GM21526 (cell line): ENCODE measurements around the gene DCC.

Experiments
- ATAC-seq: cut with Tn5 transposase; IDR thresholded peaks from one replicate; pipeline ENCODE4 v1.9.1; 2021; ENCODE audit warnings: moderate library complexity; ENCODE audit not compliant: unreplicated experiment, low FRiP score

DCC gene

DNA sequence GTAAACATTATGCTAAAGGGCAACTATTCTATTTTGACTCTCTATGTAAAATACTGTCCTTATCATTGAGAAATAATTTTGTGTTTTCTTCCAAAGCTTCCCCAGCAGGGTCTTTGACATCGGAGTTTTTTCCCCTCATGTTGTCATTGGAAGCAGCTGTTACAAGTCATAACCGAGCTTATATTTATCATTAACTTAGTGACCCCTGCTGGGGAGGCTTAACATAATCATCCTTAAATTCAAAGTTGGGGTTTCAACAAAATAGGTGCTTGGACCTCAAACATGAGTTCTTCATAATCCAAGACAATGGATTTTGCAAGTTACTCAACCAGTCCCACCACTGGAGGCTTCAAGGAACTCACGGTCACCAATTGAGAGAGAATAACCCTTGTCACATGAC lies 330.9 kb downstream of the DCC start:
- ATAC-seq: no peak

DNA sequence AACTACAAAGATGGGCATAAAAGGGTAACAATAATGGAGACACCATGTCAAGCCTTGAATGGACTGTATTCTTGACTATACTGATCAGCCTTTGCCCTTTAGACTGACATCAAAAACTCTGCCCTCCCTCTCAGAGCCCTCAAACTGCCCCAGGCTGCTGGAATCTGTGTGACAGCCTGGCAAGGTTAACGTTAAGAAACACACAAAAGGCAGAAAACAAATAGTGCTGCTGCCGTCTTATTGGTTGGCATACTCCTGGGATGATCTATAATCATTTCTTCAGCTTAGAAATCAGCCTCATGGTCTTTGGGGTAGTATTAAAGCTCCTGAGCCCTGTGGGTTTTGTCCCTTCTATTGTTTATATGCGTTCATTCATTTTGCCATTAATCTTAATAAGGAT lies 338.0 kb downstream of the DCC start:
- no peak for ATAC-seq

DNA sequence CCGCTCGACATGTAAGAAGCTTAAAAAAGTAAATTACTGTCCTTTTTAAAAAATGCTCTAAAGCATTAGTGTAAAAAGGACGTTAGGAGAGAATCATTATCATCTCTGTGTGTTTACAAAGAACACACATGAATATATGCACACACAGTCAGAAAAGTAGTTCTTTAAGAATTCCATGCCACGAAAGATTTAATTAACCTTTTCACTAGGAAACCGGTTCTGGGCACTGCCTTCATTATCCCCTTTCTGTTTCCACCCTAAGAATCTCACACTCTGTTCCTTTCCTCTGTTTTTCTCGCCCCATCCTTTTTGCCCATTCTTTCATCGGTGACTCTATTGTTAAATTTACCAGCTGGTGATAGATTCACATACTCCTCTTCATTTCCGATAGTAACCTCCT lies 338.6 kb downstream of the DCC start:
- ATAC-seq: no peak

DNA sequence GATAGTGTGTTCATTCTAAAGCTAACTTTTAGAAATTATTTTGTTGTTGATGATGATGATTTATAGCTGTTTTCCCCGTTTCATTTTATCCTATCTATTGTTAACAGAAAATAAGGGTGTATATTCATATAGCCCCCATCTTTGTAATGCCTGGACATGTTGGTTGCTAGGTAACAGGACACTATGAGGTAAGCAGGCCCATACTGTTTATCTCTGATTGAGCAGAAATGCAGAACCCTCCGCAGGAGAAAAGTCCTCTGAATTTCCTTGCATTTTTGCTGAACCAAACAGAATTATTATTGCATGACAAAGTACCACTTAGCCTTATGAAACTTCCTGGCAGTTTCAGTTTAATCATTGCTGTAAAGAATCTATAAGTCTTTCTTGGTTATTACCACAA lies 339.4 kb downstream of the DCC start:
- no peak for ATAC-seq

DNA sequence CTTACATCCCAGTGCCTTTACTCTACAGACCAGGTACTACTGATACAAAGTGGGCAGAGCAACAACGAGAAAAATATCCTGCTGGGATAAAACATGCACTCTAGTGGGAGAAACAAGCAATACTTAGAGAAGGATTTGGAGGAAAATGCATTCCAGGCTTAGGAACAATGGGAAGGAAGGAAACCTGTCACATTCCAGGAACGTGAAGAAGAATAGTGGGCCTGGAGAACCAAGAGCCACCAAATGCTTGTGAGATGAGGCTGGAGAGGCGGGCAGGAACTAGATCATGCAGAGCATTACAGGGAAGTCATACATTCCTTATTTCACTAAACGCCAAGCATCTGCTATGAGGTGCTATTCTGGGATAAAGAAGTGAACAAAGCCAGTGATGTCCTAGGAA lies 342.3 kb downstream of the DCC start:
- no peak for ATAC-seq

DNA sequence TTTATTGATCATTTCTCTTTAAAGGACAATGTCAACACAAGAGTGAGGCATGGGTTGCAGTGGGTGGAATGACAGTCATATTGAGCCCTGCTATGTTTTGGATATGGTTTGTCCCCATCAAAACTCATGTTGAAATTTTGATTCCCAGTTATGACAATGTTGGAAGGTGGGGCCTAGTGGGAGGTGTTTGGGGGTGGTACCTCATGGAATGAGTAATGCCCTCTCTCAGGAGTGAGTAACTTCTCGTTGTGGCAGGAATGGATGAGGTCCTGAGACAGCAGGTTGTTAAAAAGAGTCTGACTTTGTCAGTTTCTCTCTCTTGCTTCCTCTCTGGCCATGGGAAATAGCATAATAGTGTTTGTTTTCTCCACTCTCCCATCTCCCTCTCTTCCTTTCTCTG lies 345.3 kb downstream of the DCC start:
- no peak for ATAC-seq

DNA sequence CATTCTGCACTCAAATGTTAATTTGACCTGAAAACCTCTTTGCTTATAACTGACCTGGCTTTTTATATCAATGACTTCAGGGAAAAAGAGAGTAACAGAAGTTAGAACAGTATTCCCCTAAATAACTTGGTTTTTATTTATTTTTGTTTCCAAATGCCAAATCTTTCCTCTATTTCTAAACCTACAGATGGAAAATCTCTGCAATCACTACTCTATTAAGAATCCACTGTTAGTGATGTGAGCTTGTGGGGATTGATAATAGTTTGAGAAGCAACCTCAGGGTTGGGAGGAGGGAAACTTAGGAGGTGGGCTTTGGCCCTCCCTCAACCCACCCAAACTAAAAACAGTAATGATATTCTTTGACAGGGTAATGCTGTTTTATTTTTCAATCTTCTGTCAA lies 351.8 kb downstream of the DCC start:
- ATAC-seq: no peak

DNA sequence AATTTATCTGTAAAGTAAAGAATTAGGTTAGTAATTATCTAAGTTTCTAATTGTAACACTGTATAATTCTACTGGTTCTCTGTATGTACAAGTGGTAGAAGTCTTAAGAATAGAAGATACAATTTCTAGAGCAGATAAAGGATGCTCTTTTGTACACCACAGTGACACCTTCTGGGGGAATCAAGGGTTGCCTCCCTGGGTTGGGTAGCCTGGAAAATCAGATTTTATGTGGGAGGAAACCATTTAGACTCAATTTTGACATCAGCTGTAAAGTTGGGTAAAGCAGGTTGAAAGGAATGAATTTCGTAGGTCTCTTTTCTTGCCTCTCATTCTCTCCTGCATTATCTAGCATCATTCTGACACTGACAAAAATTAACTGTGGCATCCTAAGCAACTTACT lies 354.8 kb downstream of the DCC start:
- no peak for ATAC-seq

DNA sequence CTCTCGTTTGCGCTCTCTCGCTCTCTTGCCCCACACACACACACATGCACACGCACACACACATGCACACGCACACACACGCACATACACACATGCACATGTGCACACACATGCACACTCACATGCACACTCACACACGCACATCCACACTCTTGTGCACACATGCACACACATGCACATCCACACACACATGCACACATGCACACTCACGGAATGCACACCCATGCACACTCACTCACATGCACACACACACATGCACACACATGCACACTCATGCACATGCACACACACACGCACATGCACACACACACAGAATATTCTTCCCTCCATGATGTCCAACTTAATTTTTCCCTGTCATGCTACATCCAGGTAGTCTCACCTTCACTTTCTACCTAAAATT lies 360.1 kb downstream of the DCC start:
- no peak for ATAC-seq

DNA sequence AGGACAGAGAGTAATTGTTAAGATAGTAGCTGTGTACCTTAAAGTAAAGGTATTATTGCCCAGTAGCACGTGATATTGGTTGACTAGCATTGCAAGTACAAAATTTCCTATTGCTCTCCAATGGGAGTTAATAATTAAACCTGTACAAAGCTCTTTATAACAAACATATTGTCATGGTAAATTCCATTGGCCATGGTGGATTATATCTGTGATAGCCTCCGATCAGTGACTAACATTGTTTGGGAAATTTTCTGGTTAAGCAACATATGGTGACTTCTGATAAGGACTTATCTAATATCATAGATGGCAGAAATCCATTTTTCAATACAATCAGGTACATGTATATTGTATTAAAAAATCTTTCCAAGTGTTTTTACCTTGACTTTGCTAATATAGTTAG lies 360.8 kb downstream of the DCC start:
- ATAC-seq: no peak

DNA sequence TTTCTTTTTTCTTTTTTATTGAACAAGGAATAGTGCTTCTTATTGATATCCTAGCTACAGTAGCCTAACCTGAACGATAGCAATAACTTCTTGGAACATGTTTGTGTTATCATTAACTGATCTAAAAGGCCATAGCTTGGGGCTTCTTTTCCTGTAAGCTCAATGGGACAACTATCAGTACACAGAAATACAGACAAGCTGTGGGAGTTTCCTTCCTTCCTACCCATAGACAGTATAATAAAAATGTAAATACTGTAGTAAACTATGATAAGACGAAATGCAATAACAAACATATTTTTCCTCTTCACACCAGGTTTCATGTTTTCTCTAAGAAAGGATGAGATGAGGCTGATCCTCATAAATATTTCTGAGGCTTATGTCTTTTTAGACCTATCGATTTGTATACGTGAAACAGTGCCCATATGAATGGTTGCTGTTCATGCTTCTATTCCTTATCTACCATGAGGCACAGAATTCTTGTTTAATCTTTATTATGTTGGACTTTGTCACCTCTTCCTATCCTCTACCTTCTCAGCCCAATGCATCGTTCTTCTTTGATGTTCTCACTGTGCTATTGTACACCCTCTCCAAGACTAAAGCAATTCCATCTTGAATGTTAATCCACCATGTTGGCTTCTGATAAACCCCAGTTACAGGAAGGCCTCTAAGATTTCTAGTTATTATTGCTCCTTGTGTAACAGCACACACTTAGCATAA lies 361.4 kb downstream of the DCC start:
- no peak for ATAC-seq

DNA sequence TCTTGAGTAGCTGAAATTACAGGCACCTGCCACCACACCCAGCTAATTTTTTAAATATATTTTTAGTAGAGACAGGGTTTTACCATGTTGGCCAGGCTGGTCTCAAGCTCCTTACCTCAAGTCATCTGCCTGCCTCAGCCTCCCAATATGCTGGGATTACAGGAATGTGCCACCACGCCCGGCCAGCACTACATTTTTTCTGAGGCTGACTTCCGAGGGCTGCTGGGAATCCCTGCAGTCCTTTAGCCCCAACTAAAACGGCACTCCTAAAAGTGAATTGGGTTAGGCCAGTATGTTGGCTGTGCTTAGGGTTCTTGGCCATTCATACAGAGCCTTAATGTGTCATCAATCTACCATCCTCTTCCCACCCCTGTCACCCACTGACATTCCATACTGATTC lies 375.4 kb downstream of the DCC start:
- ATAC-seq: no peak

DNA sequence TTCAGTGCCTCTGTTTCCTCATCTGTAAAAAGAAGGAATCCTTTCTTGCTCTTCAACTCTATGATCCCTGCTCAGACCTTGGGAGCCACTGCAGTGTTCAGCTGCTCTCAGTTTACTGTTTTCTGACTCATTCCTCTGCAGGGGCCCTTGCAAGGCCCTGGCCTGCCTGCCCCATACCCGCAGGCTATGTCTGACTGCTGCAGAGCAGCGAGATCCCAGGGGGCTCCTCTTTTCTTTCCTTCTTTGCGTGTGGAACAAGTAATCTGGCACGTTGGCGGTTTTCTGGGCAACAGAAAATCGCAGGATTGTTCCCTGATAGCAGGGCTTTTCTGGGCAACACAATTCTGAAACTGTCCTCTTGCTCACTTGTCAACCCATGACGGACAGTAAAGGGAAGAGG lies 376.0 kb downstream of the DCC start:
- no peak for ATAC-seq

DNA sequence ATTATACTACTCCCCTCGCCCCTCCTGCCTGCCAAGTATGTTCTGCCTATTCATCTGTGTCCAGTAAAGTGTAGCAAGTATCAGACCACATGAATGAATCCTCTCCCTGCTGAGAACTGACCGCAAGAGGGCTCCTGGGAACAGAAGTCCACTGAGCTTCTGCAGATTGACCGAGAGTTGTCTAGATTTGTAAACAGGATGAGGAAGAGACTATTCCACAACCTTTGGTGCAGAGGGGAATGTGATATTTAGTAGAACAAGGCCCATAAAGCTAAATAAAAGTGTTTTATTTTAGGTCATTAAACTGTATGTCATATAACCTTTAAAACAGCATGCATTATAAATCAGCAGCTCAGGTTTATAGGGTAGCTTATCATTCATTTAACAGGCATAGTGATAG lies 377.0 kb downstream of the DCC start:
- no peak for ATAC-seq

DNA sequence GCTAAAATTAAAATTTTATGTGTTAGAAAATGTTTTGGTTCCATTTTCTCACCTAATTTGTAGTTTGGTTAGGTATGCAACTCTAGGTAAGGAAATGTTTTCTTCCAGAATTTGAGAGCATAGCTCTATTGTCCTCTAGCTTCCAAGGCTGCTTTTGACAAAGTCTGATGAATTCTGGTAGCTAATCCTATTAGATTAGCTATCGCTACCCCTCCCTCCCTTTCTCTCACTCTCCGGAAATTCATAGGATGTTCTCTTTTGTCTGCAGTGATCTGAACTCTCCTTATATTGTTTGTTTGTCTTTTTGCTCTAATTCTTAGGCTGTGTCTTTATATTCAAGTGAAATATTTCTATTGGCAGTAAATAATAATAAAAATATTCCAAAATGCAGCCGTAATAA lies 382.9 kb downstream of the DCC start:
- ATAC-seq: no peak

DNA sequence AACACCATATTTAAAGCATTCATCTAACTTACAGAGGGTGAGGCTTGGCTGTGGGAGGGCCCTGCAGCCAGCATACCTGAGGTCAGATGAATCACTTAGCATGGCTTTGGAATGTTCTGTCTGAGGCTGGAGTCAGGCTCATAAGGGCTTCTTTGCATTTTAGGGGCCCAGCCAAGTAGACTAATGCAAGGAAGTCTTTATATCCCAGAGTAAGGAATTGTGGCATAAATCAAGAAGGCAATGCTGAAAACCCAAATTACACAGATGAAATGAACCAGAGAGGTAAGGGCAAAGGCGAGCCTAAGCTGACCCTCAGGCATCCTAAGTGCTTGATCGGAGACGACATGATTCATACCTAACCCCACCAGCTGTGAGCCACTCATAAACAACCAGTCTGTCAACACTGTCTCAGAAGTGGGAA lies 383.6 kb downstream of the DCC start:
- ATAC-seq: no peak

DNA sequence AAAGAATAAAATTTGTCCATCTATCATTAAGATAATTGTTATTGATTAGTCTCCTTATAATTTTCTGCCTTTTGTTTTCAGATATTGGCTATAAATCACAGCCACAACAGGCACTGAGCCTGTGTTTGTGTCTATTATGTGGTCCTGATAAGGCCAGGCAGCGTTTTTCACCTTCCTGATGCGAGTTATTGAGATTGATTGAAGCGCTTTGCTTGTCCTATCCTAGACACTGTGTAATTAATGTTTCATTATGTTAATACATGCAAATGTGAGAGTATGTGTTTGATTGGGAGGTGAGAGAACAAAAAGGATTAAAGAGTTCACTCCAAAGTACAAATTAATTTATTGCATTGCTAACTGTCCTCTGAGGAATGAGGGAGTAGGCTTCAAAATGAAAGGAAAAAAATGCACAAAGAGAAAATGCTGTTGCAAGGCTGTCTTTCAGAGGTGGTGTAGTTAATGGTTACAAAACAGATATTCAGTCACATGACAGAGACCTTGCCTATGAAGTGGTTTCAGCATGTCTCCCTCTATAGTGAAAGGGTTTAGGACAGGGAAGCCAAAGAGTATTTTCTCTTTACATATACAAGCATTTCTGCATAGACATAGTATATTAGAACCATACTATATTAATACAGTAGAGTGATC lies 391.1 kb downstream of the DCC start:
- ATAC-seq: no peak

DNA sequence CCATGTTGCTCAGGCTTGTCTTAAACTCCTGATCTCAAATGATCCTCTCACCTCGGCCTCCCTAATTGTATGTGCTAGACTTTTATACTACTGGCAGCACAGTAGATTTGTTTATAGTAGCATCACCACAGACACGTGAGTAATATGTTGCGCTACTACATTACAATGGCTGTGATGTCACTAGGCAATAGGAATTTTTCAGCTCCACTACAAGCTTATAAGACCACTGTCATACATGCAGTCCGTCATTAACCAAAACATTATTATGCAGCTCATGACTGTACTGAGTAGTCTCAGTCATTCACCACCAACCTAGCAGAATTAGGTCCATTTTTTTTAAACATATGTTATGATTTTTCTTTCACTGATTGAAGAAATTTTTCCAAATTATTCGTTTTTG lies 398.9 kb downstream of the DCC start:
- no peak for ATAC-seq

DNA sequence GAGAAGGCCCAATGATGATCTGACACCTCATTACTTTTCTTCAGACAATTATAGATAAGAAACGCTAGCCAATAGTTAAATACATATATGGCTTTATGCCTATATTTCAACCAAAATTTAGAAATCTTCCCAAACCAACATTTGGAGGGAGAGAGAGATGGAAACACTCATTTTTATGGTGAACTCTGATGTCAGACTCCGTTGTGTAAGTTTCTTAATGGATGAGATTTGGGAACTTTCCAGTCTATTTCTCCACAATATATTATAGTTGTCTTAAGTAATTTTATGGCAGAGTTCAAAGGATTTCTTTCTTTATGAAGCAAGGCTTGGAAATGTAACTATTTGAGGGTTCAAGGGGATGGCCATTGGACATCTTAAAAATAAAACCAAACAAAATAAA lies 407.0 kb downstream of the DCC start:
- no peak for ATAC-seq

DNA sequence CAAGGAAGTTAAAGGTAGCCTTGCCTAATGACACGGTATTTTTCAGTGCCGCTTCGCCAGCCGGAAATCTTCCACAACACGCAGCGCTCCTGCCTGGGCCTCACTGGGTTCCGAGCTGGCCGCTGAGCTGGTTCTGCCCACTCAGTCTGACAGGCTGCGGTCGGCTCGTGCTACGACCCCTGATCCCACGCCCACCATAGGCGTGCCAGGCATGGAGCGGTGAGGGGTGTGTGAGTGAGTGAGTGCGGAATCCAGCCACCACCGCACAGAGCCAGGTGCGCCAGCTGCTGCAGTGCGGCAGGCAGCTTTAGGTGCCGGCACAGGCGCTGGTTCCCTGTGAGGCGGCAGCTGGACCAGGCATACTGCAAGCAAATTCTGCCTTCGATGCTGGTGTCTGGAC lies 407.9 kb downstream of the DCC start:
- no peak for ATAC-seq

DNA sequence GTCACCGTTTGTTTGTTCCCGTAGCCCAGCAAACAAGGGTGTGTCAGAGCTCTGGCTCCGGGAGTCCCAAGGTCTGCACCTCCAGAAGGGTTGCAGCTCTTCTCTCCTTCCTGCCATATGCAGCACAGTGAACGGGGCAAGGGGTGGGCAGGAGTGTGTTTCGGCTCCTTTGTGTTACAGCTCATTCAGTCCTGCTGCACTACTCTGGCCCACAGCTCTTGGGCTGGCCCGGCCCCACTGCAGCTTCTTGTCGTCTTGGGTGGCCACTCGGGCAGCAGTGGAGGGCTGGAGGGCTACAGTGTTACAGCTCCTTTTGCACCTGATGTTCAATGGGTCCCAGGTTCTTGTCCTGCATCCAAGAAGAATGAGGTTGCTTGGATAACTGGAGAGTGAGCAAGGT lies 408.3 kb downstream of the DCC start:
- no peak for ATAC-seq

DNA sequence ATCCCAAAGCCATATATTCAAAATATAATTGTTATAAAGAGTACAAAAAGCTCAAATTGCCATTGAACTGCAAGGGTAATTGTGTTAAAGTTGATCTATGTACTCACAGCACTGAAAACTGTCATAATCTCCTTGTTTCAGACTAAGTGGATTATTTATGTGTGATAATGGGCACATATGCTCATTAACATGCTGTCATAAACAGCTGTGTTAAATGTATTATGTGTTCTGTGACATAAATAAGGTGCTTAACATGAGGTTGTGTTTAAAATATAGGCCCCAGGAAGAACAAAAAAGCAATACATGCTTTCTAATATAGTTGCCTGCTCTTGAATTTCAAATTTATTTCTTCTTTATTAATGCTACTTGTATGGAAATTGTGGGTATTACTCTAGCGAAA lies 409.5 kb downstream of the DCC start:
- ATAC-seq: no peak

DNA sequence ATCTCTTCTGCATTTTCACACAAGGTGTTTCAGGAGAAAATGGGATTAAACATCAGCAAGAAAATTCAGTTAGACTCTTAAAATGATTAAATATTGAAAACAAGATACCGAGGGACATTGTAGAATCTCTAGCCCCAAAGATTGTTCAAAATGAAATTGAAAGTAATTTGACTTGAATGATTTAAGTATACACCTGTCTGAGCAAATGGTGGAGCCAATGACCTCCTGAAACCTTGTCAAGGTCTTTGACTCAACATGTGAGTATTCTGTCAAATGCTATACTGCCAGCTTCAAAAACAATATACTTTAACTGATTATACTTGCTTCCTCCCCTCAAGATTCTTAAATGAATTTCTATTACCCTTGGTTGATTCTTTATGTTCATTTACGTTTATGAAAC lies 411.0 kb downstream of the DCC start:
- ATAC-seq: no peak
